OCI-M1 (cell line): Measurements from ENCODE around the gene GALNT11.
A peak's percentile ranks its signal among the peaks of the same experiment; 100 is the strongest.

Experiments used
- DNase-seq: peaks from one replicate; lab custom pipeline; 2025; lab: John Stamatoyannopoulos, UW

The GALNT11 gene

GRCh38 chr7:152120210-152120609 lies 94.7 kb downstream of the GALNT11 start:
- DNase-seq = no peak

- DNase-seq = no peak
These were observed 95.3 kb downstream of the GALNT11 start for GRCh38 chr7:152120776-152121175.

GRCh38 chr7:152121432-152121831 lies 96.0 kb downstream of the GALNT11 start:
- DNase-seq = no peak

DNA sequence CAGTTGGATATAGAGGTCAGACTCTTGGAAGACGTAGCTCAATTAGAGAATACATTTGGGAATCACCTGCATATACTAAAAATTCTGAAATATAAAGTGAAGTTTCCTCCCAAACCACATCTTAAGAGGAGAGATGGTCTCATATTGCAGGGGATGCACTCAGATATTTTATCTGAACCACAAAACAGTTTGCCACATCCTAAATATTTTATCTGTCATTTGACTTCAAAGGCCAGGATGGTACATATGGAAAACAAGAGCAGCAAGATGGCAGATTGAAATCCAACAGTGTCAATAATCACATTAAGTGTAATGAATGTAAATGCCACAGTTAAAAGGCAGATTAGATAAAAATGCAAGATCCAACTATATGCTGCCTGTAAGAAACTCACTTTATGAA lies 97.1 kb downstream of the GALNT11 start:
- no peak for DNase-seq

GRCh38 chr7:152126741-152127140 lies 101.3 kb downstream of the GALNT11 start:
- DNase-seq = no peak

GRCh38 chr7:152127229-152127628 lies 101.8 kb downstream of the GALNT11 start:
- no peak for DNase-seq

DNA sequence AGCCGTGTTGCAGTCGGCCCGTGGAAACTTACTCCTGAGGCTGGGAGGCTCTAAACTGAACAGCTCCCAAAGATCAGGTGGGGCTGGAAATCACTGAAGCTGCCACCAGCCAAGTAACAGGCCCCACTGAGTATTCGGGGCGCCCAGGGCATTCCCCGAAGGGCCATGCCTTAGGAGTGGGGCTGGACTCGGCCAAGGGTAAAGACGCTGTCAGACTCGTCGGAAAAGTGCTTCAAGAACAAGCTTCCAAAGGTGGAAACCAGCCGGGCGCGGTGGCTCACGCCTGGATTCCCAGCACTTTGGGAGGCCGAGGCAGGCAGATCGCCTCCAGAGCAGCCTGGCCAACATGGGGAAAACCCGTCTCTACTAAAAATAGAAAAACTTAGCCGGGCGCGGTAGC lies 102.8 kb downstream of the GALNT11 start:
- DNase-seq = no peak

DNA sequence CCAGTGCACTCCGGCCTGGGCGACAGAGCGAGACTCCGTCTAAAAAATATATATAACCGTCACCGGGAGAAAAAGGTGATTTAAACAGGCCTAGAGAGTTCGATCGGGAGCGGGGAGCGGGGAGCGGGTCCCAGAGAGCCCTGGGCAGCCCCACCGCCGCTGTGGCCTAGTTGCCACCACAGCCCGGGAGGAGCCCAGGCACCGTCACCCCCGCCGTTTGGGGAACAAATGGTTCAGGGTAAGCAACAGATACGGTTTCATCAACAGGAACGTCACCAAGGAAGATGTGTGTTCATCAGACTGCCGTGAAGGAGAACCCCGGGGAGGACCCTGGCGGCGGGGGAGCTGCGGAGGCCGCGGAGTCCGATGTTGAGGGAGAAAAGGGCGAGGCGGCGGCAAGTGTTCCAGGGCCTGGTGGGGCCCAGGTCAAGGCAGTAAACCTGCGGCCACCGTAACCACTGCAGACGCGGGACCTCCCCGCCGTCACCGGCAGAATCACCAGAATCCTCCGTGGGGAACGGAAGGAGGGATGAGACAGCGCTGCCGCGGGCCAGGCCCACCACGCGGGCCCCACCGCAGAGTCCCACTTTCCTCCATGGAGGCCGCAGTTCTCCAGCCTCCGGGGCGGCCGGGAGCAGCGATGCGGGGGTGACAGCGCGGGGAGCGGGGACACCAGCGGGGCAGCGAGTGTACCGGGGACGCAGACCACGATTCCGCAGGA lies 103.4 kb downstream of the GALNT11 start:
- no peak for DNase-seq

DNA sequence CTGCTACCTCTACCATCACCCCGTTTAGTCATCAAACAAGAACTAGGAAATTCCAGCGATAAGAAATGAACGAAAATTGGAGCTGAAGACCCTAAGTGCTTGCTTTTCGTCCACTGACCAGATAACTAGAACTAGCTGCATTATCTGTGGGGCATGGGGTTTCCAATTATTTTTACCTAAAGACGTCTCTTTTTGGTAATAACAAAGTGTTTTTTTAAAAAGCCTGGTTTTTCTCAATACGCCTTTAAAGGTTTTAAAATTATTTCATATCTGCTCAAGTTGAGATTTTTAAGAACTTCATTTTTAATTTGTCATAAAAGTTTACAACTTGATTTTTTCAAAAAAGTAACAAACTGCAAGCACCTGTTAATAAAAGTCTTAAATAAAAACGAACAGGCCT lies 104.2 kb downstream of the GALNT11 start:
- DNase-seq = no peak

DNA sequence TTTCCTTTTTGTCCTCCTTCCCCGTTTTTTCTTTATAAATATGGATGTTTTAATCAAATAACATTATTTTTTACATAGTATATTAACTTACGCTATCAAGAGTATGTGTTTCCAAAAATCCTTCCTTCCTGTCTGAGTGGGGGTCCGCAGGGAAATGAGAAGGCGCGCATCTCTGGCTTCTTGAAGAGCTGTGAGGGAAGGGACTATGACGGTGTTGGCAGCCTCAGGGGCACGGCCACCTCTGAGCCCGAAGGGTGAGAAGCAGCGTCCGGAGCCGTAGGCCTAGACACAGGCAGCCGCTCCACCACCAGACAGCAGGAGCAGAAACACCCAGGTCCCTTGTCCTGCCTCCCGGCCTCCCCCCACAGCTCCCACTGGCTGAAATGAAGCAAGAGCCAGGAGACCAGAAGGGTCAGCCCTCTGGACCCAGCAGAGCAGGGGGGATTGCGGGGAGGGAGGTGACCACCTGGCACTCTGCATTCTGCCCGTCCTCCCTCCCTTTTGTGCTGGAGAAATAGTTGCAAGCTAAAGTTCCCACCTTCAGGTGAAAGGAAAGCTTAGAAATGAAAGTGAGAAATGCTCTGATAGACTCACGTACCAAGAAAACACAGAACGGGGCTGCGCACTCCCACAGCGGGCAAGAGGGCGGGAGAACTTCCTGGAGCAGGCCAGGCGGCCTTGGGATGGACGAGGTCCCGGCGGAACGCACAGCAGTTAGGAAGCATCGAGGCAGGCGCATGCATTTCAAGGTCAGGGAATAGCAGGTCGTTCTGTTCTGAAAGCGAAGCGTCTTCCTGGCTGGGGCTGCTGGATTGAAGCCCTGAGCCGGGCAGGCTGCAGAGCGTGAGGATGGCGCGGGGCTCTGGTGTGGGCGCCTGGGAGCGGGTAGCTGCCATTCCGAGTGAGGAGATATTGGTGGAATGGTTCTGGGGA lies 105.5 kb downstream of the GALNT11 start:
- no peak for DNase-seq

GRCh38 chr7:152131981-152132494 lies 106.6 kb downstream of the GALNT11 start:
- no peak for DNase-seq

DNA sequence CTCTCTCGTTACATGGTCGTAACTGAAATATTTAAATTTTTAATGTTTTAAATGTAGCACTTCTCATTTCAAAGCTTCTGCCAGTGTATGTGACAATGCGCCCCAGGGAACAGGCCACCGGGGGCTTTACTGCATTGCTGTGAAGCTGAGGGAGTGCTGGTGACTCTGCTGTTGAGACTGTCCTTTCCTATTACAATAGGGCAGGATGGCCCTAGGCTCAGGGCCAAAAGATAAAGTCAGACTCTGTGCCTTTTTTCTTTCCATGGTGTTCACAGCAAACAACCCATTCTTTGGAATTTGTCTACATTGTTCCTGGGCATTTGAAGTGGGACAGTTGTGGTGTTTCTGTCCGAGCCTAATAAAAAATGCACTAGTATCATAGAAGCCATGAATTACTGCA lies 107.3 kb downstream of the GALNT11 start:
- DNase-seq = no peak

DNA sequence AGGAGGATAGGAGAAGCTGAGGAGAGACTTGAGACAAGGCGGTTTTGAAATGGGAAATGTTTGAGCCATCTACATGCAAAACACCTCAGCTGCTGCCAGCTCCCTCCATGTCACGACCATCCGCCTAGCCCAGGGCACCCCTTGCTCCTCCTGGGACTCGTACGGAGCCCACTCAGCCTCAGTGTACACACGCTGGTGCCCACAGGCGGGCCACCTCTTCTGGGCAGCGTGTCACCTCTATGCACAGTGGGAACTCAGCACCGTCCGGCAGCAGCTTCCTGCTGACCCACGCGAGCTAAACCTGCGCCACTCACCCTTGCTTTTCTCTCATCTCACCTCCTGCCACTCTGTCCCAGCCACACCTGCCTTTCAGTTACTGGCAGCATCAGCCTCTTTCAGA lies 108.3 kb downstream of the GALNT11 start:
- DNase-seq = no peak

GRCh38 chr7:152136686-152137085 lies 111.2 kb downstream of the GALNT11 start:
- DNase-seq = no peak

GRCh38 chr7:152137476-152138025 lies 112.1 kb downstream of the GALNT11 start:
- no peak for DNase-seq

GRCh38 chr7:152140067-152140466 lies 114.6 kb downstream of the GALNT11 start:
- DNase-seq = no peak

- DNase-seq = no peak
These were observed 115.1 kb downstream of the GALNT11 start for GRCh38 chr7:152140560-152140959.

DNA sequence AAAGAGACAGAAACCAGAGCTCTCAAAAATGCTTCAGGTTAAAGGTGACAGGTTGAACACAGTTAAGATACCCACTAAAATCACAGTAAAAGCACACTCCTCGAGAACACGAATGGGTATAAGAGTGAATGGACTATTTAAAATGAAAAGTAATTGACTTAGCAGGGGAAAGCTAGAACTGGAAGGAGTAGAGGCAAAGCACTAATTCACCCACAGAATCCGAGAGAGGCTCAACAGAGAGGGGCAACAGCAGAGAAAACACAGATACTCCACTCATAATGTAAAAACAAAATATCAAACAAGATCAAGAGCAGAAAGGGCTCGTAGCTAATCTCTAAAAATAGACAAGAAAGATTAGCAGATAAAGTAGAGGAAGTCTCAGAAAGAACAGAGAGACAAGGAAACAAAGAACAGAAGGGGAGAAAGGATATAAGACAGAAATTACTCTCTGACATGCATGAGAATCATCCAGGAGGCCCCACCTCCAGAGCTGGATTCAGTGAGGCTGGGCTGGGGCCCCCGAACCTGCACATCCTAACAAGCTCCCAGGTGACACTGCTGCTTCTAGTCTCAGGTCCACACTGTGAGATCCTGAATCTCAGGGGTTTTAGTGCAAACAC lies 117.6 kb downstream of the GALNT11 start:
- DNase-seq = no peak

GRCh38 chr7:152144557-152145245 lies 119.2 kb downstream of the GALNT11 start:
- DNase-seq = no peak

- DNase-seq = peak; percentile 19
These were observed 120.5 kb downstream of the GALNT11 start for GRCh38 chr7:152145853-152146466.

- no peak for DNase-seq
These were observed 123.2 kb downstream of the GALNT11 start for GRCh38 chr7:152148706-152149105.
